ENCODE measurements around the gene TEX55.
"Not testable (repeated sequence)": the region's sequence is repeated elsewhere in the genome, so short reads cannot be mapped to it uniquely, and the experiment has no call there.

The TEX55 gene

DNA sequence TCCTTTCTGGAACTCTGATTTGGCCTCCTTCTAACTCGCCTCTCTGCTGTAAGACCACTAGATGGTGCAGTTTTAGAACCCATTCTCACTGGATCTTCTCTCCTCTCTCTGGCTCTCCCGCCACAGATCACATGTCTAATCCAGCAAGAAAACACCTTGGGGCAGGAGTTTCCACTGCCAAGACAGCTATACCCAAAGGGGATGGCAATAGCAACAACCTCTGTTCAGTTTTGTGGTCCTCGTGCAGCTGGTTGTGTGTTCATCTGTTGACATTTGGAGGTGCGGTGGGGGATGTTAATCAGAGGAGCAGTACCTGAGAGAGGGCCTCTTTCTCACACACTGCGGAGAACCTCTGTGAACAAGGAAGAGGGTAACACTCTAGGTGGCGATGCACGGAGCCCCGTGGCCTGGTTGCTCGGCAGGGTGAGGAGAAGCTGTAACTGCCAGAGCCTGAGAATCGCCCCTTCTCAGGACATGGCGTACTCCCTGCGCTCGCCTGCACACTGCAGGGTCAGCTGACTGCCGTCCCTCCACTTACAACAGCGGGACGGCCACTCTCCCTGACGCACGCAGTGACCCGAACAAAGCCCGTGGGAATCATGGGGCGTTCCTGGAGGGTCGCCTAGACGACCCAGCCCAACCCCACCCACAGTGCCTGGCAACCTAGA lies at the start of gene TEX55:
TEX55 (plus strand) TSS at position 666 of the 668 bp plus-strand sequence. CDS start 25 bp downstream, outside the sequence.
- peak in 1 of 2 donors; percentile 33 for DNase-seq

DNA sequence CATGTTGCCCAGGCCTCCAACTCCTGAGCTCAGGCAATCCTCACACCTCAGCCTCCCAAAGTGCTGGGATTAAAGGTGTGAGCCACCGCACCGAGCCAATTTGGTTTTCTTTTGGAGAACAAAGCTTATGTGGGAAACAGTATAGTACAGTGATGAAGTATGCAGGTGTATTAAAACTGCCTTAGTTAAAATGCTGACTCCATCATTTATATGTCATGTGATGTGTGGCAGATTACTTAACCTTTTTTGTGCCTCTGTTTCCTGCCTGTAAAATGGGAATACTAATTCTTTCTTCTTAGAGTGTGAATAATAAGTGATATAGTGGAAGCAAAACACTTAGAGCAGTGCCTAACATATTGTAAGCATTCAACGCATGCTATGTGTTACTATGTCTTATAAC lies 48.0 kb upstream of the TEX55 start:
- no peak for DNase-seq

DNA sequence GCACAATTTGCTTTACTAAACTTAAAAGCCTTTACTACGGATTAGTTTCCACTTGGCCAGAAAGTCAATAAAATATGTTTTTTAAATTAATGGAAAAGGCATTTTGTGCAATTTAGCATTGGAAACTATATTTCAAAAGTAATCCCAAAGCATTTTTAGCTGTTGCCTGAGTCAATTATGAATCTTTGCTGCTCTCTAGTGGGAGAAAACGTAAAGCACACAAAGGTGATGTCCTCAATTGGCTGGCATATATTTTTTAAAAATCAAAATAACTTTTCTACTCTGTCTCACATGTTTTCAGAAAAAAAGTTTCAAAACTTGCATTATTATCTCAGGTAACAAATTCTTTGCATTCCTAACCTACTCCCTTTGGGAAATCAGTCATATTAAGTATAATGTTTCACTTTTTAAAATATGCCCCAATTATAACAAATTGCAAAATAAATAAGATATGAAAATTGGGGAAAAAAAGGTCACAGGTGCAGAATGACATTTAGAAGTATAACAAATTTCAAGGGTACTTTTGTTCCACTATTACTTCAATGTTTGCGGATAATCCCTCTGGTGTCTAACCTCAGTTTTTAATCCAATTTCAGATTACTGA lies 47.2 kb upstream of the TEX55 start:
- peak in 1 of 2 donors; percentile 54 for DNase-seq

DNA sequence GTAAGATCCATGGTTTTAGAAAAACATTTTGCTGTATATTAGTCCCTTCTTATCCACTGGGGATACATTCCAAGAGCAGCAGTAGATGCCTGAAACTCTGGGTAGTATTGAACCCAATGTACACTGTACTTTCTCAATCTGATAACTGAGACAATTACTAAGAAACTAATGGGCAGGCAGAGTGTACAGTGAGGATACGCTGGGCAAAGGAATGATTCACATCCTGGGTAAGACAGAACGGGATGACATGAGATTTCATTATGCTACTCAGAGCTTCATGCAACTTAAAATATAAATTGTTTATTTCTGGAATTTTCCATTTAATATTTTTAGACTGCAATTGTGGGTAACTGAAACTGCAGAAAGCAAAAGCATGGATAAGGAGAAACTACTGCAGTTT lies 46.2 kb upstream of the TEX55 start:
- no peak for DNase-seq

- DNase-seq: no peak
Observed at GRCh38 chr3:119104031-119104430, 41.9 kb upstream of the TEX55 start.

GRCh38 chr3:119118330-119118729 lies 27.6 kb upstream of the TEX55 start:
- DNase-seq: not testable (repeated sequence)

GRCh38 chr3:119120480-119120879 lies 25.5 kb upstream of the TEX55 start:
- no peak for DNase-seq

GRCh38 chr3:119122350-119122749 lies 23.6 kb upstream of the TEX55 start:
- no peak for DNase-seq

DNA sequence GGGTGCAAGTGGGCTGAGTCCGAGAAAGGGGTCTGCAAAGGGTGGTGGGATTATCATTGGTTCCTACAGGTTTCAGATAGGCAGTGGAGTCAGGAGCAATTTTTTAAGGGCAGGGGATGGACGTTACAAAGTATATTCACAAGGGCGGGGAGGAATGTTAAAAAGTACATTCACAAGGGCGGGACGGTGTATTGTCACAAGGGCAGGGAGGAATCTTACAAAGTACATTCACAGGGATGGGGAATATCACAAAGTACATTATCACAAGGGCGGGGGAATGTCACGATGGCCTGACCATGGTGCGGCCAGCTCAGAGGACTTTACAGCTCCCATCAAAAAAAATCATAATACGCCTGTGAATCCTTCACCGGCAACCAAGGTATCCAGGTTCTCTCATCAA lies 20.6 kb upstream of the TEX55 start:
- no peak for DNase-seq

- no peak for DNase-seq
Observed at GRCh38 chr3:119125742-119126504, 20.0 kb upstream of the TEX55 start.

GRCh38 chr3:119130291-119130690 lies 15.7 kb upstream of the TEX55 start:
- DNase-seq: not testable (repeated sequence)

- DNase-seq: not testable (repeated sequence)
Observed at GRCh38 chr3:119132291-119132690, 13.7 kb upstream of the TEX55 start.

GRCh38 chr3:119139360-119139759 lies 6.6 kb upstream of the TEX55 start:
- DNase-seq: not testable (repeated sequence)

GRCh38 chr3:119140466-119140865 lies 5.5 kb upstream of the TEX55 start:
- DNase-seq: no peak

DNA sequence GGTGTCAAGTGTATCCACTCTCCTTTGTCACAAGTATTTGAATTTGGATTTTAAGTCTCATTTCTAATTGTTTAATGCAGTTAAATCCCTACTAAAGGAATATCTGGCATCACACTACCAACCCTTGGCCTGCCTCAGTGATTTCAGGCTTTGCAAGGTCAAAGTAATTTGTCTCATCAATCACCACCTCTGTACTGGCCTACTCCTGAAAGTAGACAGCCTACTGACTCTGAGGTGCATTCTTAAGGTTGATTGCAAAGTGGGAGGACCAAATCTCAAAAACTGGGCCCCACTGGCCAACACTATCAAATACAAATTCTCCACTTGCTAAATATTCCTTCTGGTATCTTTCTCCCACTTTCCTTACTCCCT lies 851 bp upstream of the TEX55 start:
- no peak for DNase-seq

DNA sequence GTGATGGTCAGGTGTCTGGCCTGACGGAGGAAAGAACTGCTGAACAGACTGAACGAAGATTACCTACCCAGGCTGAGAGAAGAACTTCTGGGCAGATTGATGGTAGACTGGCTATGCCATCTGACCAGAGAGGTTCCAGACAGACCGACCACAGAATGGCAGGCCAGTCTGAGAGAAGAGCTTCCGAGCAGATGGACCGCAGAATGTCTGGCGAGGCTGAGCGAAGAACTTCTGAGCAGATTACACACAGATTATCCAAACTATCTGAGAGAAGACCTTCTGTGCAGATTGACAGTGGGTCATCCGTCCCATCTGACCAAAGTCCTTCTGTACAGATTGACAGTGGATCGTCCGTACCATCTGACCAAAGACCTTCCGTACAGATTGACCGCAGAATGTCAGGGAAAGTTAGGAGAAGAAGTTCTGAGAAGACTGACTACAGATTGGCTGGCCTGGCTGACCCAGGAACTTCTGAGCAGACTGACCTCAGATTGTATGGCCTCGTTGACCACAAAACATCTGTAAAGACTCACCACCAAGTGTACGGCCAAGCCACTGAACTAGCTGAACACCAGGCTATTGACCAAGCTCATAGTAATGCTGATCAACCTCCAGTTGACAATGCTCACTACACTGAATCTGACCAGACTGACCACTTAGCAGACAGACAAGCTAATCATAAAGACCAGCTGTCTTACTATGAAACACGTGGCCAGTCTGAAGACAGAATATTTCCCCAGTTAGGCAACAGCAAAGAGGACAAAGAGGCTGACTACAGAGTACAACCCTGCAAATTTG lies 812 bp downstream of the TEX55 start:
- DNase-seq: no peak

DNA sequence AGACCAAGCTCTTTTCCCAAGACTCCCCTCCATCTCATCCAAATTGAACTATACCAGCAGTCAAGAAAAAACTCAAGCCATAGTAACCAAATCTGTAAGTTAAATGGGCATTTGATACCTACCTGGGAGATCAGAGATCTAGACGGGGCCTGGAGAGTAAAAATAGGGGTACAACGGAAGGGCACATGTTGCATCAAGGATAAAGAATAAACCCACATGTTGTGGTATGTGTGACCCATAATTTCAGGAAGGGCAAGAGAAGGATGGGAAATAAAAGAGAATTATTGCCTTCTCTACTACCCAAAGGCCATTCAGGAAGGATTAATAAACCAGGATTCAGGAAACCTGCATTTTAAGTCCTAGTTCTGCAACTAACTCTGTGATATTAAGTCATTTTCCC lies 1.5 kb downstream of the TEX55 start:
- DNase-seq: no peak

DNA sequence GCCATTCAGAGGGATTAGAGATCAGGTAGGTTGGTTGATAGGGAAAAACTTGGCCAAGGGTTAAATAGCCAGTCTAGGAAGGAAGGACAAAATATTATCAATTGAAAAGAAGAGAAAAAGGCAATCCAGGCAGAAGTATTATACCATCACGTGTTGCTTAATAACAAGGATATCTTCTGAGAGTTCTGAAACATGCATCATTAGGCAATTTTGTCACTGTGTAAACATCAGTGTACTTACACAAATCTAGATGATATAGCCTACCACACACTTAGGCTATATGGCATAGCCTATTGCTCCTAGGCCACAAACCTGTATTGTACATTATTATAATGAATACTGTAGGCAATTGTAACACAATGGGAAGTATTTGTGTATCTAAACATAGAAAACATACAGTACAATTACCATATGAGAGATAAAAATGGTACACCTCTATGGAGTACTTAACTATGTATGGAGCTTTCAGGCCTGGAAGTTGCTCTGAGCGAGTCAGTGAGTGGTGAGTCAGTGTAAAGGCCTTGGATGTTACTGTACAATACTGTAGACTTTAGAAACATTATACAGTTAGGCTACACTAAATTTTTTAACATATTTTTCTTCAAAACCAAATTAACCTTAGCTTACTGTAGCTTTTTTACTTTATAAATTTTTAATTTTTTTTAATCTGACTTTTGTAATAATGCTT lies 2.7 kb downstream of the TEX55 start:
- DNase-seq: no peak

GRCh38 chr3:119149484-119149883 lies 3.5 kb downstream of the TEX55 start:
- no peak for DNase-seq

DNA sequence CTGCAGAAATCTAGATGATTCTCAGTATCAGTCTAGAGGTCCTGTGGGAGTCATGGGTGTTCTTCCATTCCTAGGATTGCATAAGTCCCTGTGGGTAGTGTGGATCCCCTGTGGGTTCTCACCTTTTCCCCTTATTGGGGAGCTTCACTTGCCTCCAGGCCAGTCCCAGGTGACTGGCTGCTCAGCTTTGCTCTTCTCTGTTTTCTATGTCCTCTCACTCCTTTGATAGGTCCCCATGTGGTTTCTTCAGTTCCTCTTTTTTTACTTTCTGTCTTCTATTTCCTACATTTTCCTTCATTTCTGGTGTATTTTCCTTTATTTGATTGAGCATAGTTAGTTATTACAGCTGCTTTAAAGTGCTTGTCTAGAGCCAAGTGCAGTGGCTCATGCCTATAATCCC lies 10.9 kb downstream of the TEX55 start:
- DNase-seq: no peak

GRCh38 chr3:119157971-119158370 lies 12.0 kb downstream of the TEX55 start:
- no peak for DNase-seq

DNA sequence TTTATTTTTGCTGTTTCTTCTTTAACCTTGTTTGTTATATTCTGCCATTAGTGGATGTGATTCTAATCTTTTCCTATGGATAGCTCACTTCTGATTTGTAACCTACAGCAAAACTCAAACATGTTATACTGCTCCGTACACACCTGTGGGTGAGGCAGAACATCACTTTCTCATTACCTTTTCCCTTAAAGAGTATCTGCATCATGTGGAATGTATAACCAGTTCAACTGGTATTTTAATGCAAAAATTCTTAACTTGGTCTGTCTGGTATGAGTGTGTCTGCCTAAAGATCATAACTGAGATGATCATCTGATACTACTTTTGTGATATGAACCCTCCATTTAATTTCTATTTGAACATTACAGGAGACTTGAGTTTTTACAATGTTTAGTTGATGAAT lies 14.4 kb downstream of the TEX55 start:
- DNase-seq: no peak

GRCh38 chr3:119160815-119161214 lies 14.8 kb downstream of the TEX55 start:
- DNase-seq: no peak

Measured in CD4-positive, alpha-beta T cell treated with Interleukin-4 for 1 hour (primary cell).